NCI-H2196 (cell line): Measurements from ENCODE around the gene CNTN5.

ENCODE experiments used
- DNase-seq: peaks from one replicate; lab custom pipeline; 2025; ENCODE audit not compliant: unreplicated experiment; lab: John Stamatoyannopoulos, UW

Gene CNTN5

GRCh38 chr11:100294748-100295147 lies 1274.0 kb downstream of the CNTN5 start:
- DNase-seq: no peak

GRCh38 chr11:100296051-100296679 lies 1275.4 kb downstream of the CNTN5 start:
- DNase-seq: no peak

GRCh38 chr11:100297516-100297915 lies 1276.8 kb downstream of the CNTN5 start:
- no peak for DNase-seq

- DNase-seq: no peak
Observed at GRCh38 chr11:100302824-100303223, 1282.1 kb downstream of the CNTN5 start.

GRCh38 chr11:100303897-100304296 lies 1283.1 kb downstream of the CNTN5 start:
- no peak for DNase-seq

- DNase-seq: no peak
Observed at GRCh38 chr11:100308202-100308601, 1287.5 kb downstream of the CNTN5 start.

- no peak for DNase-seq
Observed at GRCh38 chr11:100315946-100316345, 1295.2 kb downstream of the CNTN5 start.

GRCh38 chr11:100316952-100317351 lies 1296.2 kb downstream of the CNTN5 start:
- no peak for DNase-seq

- DNase-seq: no peak
Observed at GRCh38 chr11:100319691-100320090, 1298.9 kb downstream of the CNTN5 start.

- no peak for DNase-seq
Observed at GRCh38 chr11:100328626-100329340, 1308.0 kb downstream of the CNTN5 start.

- no peak for DNase-seq
Observed at GRCh38 chr11:100329352-100329751, 1308.6 kb downstream of the CNTN5 start.

GRCh38 chr11:100336873-100337272 lies 1316.1 kb downstream of the CNTN5 start:
- no peak for DNase-seq

GRCh38 chr11:100338144-100338840 lies 1317.5 kb downstream of the CNTN5 start:
- no peak for DNase-seq

- DNase-seq: no peak
Observed at GRCh38 chr11:100340466-100341319, 1319.9 kb downstream of the CNTN5 start.

- no peak for DNase-seq
Observed at GRCh38 chr11:100353083-100353482, 1332.3 kb downstream of the CNTN5 start.

GRCh38 chr11:100354736-100355135 lies 1334.0 kb downstream of the CNTN5 start:
- DNase-seq: no peak

GRCh38 chr11:100356035-100356434 lies 1335.3 kb downstream of the CNTN5 start:
- DNase-seq: no peak

- no peak for DNase-seq
Observed at GRCh38 chr11:100359281-100359680, 1338.5 kb downstream of the CNTN5 start.

- DNase-seq: no peak
Observed at GRCh38 chr11:100367892-100368291, 1347.1 kb downstream of the CNTN5 start.

GRCh38 chr11:100383357-100383865 lies 1362.7 kb downstream of the CNTN5 start:
- DNase-seq: no peak

- DNase-seq: no peak
Observed at GRCh38 chr11:100396266-100396665, 1375.5 kb downstream of the CNTN5 start.
